Measurements from ENCODE around the gene PTGDS.

- TF ChIP-seq CTCF (IDR thresholded peaks at IDR 0.05) (no peak), CREB1 (CRISPR knock-in tag; IDR thresholded peaks at IDR 0.05) (no peak), TEAD4 (CRISPR knock-in tag; IDR thresholded peaks at IDR 0.05) (no peak), HMGXB4 (CRISPR knock-in tag; IDR thresholded peaks at IDR 0.05) (no peak), SP1 (CRISPR knock-in tag; conservative IDR thresholded peaks at IDR 0.05) (no peak), ZNF232 (CRISPR knock-in tag; IDR thresholded peaks at IDR 0.05) (no peak), ZNF671 (CRISPR knock-in tag; IDR thresholded peaks at IDR 0.05) (no peak), GABPB1 (CRISPR knock-in tag; IDR thresholded peaks at IDR 0.05) (no peak)
- TF ChIP-seq, protein P1, sequence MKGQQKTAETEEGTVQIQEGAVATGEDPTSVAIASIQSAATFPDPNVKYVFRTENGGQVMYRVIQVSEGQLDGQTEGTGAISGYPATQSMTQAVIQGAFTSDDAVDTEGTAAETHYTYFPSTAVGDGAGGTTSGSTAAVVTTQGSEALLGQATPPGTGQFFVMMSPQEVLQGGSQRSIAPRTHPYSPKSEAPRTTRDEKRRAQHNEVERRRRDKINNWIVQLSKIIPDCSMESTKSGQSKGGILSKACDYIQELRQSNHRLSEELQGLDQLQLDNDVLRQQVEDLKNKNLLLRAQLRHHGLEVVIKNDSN (CRISPR knock-in tag; IDR thresholded peaks at IDR 0.05): no peak
- TF ChIP-seq, protein P2, sequence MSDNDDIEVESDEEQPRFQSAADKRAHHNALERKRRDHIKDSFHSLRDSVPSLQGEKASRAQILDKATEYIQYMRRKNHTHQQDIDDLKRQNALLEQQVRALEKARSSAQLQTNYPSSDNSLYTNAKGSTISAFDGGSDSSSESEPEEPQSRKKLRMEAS (CRISPR knock-in tag; IDR thresholded peaks at IDR 0.05): no peak
These were observed 25.6 kb upstream of the PTGDS start, which contains the start of gene LCN12 for GRCh38 chr9:136951541-136952320.
